Stimulated activated effector memory CD8-positive, alpha-beta T cell treated with anti-CD3 and anti-CD28 coated beads, Interleukin-12 subunit alpha, Interleukin-12 subunit beta, amount 100 ng/mL, for 72 hours (primary cell): Measurements from ENCODE around the gene TMEM95.

Experiments
- ATAC-seq: fragments of 150-1000 bp; cut with Tn5 transposase; 2 replicates; pipeline ENCODE4 v1.10.0; 2021
- DNase-seq, 2 donors: peaks; one replicate each; pipeline ENCODE4 v3.0.0; 2021 to 2022; ENCODE audit warnings: low spot score in 2 of 2
- H3K27ac Mint-ChIP-seq: one replicate; pipeline ENCODE4 v1.8.0; 2022; ENCODE audit warnings: mild to moderate bottlenecking, mixed read lengths
- H3K36me3 Mint-ChIP-seq: one replicate; pipeline ENCODE4 v1.8.0; 2022; ENCODE audit warnings: mild to moderate bottlenecking, mixed read lengths
- H3K4me1 Mint-ChIP-seq: one replicate; pipeline ENCODE4 v1.8.0; 2022; ENCODE audit warnings: mixed read lengths
- H3K4me3 Mint-ChIP-seq: one replicate; pipeline ENCODE4 v1.8.0; 2022; ENCODE audit warnings: mild to moderate bottlenecking, mixed read lengths
- H3K9me3 Mint-ChIP-seq: one replicate; pipeline ENCODE4 v1.8.0; 2022; ENCODE audit warnings: mixed read lengths

The TMEM95 gene

DNA sequence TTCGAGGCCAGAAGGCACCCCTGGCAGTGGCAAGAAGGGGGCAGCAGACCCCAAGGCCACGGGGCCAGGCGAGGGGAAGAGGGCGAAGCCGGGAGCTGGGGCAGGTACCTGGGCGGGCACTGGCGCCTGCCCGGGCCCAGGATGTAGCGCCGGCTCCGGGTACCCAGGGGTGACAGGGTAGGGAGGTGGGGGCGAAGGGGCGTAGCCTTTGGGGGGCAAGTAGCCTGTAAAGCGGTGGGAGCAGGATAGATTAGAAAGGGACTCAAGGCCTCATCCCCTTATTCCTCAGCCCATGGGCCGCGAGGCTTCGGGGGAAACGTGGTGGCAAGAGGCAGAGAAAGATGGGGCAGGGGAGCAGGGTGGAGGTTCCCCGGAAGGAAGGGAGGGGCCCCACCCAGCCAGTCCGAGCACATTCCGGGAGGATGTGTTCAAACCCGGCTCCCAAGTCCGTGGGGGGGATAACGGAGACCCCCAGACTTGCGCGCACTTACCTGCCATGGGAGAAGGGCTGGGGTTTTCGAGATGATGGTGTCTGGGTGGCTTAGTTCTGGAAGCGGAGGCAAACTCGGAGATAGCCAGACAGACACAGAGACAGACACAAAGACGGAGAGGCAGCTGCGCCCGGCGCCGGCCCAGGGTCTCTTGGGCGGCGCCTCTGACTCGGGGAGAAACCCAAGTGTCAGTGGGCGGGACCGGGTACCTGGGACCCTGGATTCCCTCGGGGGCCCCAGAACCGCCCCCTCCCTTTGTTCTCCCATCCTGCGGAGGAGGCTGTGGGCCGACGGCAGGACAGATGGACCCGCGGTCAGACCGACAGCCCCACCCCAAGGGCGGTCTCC lies 38.9 kb downstream of the TMEM95 start:
- ATAC-seq (peak; percentile 61), DNase-seq (peak in 1 of 2 donors; percentile 71)
- Mint-ChIP-seq H3K4me1 (peaks cover 30% of the 10 kb centered on the region), H3K9me3 (no peaks in the 10 kb centered on the region), H3K4me3 (peak overlapping the region; percentile 92), H3K27ac (peak overlapping the region; percentile 93), H3K36me3 (peaks cover 23% of the 10 kb centered on the region)

DNA sequence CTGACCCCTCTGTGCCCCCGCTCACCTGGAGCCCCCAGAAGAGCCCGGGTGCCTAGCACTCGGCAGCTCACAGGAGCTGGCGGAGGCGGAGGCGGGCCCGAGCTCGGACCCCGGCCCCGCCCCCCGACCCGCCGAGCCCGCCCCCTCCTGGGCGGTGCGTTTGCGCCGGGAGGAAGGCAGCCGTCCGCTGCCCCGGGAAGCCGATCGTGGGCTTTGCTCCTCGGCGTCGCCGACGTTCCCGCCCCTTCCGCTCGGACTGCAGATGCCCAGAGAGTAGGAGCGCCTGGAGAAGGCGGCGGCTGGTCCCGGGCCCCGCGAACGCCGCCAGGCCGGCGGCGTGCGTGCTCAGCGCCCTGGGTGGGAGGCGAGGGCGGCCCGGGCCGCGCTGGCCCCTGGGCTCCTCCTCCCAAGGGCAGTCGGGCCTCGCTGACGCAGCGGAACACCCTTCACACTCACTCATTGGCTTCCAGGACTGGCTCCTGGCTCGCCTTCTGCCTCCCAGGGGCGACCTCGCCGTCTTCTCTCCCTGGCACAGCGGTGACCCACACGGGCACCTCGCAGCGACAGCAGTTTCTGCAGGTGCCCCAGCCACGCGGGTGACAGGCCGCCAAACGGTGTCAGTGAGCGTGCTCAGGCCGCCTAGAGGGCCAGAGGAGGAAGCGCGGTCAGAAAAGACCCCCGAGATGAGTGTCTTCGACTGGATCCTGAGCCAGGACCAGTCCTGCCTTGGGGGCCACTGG lies 39.7 kb downstream of the TMEM95 start, which contains the start of gene PLSCR3:
TSS of gene PLSCR3 (minus strand) at position 74 of the 740 bp plus-strand sequence. CDS start 415 bp downstream, outside the sequence.
- H3K4me3 Mint-ChIP-seq: peak within 1 kb of the TSS; percentile 92
- peaks cover 23% of the 10 kb centered on the region for H3K36me3 Mint-ChIP-seq
- peak; percentile 84 to 92 for DNase-seq
- peaks cover 30% of the 10 kb centered on the region for H3K4me1 Mint-ChIP-seq
- H3K9me3 Mint-ChIP-seq: no peaks in the 10 kb centered on the region
- peak; percentile 91 for ATAC-seq
- peak within 1 kb of the TSS; percentile 93 for H3K27ac Mint-ChIP-seq

DNA sequence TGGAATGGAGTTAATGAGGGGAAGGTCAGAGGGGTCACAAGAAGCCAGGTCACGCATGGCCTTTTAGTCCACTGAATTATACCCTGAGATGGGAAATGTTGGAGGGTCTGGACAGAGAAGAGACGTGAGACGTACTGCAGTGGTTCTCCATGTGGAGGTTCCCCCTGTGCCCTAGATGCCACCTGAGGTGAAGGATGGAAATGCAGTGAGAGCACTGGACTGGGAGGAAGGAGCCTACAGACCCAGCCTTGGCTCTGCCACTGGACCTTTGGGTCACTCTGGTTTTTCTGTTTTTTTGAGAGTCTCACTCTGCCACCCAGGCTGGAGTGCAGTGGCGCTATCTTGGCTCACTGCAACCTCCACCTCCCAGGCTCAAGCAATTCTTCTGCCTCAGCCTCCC lies 41.2 kb downstream of the TMEM95 start:
- H3K9me3 Mint-ChIP-seq: no peaks in the 10 kb centered on the region
- H3K4me3 Mint-ChIP-seq: no peak overlapping the region
- DNase-seq: no peak
- H3K36me3 Mint-ChIP-seq: peaks cover 14% of the 10 kb centered on the region
- no peak overlapping the region for H3K27ac Mint-ChIP-seq
- no peak for ATAC-seq
- H3K4me1 Mint-ChIP-seq: peaks cover 18% of the 10 kb centered on the region

DNA sequence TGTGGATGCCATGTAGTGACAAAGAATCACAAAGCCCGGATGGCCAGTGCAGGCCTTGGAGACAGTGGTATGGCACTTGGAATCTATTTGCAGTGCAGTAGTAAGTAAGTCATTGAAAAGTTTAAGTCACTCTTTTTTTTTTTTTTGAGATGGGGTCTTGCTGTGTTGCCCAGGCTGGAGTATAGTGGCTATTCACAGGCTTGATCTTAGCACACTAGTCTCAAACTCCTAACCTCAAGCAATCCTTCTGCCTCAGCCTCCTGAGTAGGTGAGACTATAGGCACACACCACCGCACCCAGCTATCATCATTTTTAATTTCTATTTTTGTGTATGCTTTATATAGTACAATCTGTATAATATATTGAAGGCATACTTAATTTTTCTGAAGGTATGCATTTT lies 43.7 kb downstream of the TMEM95 start:
- peaks cover 20% of the 10 kb centered on the region for H3K4me1 Mint-ChIP-seq
- no peak overlapping the region for H3K27ac Mint-ChIP-seq
- no peaks in the 10 kb centered on the region for H3K9me3 Mint-ChIP-seq
- H3K36me3 Mint-ChIP-seq: no peaks in the 10 kb centered on the region
- DNase-seq: no peak
- no peak for ATAC-seq
- H3K4me3 Mint-ChIP-seq: no peak overlapping the region

DNA sequence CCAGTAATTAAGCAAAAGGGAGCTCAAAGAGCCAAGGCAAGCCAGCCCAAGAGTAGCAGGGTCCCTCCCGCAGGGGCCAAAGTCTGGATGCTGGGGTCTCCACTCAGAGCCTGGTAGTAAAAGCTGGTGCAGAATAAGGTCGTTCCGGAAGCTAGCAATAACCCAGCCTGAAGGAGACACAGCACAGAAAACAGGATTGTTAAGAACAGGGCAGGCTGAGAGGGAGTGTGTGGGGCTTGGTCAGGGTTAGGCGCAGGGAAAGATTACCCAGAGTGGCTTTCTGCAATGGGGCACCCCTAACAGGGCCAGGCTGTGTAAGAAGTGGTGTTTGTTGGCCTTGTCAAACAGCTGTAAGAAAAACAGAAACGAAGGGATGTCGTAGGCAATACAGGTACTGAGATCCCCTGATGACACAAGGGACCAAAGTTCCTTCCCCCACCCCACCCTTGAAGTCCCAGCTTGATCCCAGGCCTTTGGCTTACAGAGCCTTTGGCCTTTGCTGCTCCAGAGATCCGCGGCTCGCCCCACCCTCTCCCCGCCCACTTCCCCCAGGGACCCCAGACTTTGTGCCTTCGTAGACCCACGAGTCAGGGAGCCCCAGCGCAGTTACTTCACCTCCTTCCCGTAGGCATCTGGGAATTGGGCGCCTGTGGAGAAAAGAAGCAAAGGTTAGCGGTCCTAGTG lies 48.2 kb downstream of the TMEM95 start:
- peak overlapping the region; percentile 89 for H3K4me3 Mint-ChIP-seq
- ATAC-seq (no peak), DNase-seq (no peak)
- no peaks in the 10 kb centered on the region for H3K9me3 Mint-ChIP-seq
- H3K4me1 Mint-ChIP-seq: peaks cover 23% of the 10 kb centered on the region
- H3K36me3 Mint-ChIP-seq: no peaks in the 10 kb centered on the region
- H3K27ac Mint-ChIP-seq: peak overlapping the region; percentile 84

DNA sequence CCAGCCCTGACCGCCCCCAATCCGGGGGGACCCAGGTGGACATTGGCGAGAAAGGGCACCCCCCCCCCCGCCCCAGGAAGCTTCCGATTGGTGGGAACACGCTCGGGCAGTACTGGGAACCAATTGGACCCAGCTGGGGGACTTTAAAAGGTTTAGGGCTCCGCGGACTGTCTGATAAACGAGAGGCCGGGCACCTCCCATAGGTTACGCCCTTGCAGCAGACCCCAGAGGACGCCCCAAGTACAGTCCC lies 48.7 kb downstream of the TMEM95 start:
- peak; percentile 53 for ATAC-seq
- Mint-ChIP-seq H3K36me3 (no peaks in the 10 kb centered on the region), H3K4me3 (peak overlapping the region; percentile 89), H3K9me3 (no peaks in the 10 kb centered on the region), H3K27ac (peak overlapping the region; percentile 84), H3K4me1 (peaks cover 23% of the 10 kb centered on the region)
- DNase-seq: no peak

DNA sequence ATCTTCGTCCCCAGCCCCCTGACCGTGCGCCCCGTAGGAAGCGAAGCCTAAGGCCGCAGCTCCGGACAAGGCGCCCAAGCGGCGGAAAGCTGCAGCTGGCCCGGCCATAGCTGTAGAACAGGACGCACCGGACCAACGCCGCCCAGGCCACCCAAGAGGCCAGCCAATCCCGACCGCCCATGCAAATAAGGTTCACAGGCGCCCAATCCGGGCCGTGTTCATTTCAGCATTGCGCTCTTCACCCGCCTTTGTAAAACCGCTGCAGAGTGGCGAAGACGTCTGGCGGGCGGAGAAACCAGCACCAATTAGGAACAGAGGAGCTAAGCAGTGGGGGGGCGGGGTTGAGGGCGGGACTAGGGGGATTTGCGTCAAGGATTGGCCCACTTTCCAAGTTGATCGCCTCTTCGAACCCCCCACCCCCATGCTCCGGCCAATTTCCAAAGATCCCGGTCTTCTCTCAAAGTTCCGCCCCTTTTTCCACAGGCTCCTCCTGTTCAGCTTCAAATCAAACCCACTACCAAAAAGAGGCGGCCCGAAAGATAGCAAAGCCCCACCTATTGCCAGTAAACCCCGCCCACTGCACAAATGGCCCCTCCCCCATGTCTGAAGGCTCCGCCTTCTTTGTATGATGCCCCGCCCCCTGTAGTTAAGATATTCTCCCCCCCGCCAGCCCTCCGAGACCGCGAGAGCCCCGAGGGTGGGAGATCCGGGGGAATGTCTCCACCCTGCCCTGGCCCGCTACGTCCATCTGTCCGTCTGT lies 49.2 kb downstream of the TMEM95 start, which contains the start of gene TMEM256:
TSS of gene TMEM256 (minus strand) at position 121 of the 760 bp plus-strand sequence. CDS start at position 108, 13 bp downstream.
- no peaks in the 10 kb centered on the region for H3K36me3 Mint-ChIP-seq
- DNase-seq (peak; percentile 89 to 97), ATAC-seq (peak; percentile 95)
- H3K4me3 Mint-ChIP-seq: peak within 1 kb of the TSS; percentile 89
- no peaks in the 10 kb centered on the region for H3K9me3 Mint-ChIP-seq
- peaks cover 26% of the 10 kb centered on the region for H3K4me1 Mint-ChIP-seq
- H3K27ac Mint-ChIP-seq: peak within 1 kb of the TSS; percentile 84

DNA sequence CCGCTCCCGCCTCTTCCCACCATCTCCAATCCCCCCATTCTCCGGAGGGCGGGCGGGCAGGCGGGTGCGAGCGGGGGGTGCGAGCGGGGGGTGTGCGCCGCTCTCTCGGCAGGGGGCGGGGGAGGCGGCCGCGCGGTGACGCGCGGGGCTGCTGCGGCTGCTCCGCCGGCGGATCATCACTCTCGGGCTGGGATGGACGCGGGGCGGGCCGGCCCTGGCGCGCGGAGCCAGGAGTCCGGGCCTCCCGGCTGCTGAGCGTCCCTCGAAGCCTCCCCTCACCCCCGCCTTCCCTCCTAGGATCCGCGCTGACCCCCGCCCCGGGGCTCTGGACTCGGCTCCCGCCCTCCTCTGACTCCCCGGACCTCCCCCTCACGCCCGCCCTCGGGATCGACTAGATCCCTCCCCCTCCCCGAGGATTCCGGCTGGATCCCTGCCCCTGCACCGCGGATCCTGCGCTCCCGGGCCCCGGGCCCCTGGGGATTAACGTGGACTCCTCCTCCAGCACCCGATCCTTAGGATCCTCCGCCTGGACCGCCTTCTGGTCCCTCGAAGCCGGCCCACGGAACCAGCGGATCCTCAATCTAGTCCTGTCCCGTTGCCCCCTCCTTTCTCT lies 49.9 kb downstream of the TMEM95 start:
- peak overlapping the region; percentile 84 for H3K27ac Mint-ChIP-seq
- H3K4me1 Mint-ChIP-seq: peaks cover 28% of the 10 kb centered on the region
- ATAC-seq (peak; percentile 60), DNase-seq (no peak)
- peak overlapping the region; percentile 89 for H3K4me3 Mint-ChIP-seq
- H3K9me3 Mint-ChIP-seq: no peaks in the 10 kb centered on the region
- no peaks in the 10 kb centered on the region for H3K36me3 Mint-ChIP-seq

DNA sequence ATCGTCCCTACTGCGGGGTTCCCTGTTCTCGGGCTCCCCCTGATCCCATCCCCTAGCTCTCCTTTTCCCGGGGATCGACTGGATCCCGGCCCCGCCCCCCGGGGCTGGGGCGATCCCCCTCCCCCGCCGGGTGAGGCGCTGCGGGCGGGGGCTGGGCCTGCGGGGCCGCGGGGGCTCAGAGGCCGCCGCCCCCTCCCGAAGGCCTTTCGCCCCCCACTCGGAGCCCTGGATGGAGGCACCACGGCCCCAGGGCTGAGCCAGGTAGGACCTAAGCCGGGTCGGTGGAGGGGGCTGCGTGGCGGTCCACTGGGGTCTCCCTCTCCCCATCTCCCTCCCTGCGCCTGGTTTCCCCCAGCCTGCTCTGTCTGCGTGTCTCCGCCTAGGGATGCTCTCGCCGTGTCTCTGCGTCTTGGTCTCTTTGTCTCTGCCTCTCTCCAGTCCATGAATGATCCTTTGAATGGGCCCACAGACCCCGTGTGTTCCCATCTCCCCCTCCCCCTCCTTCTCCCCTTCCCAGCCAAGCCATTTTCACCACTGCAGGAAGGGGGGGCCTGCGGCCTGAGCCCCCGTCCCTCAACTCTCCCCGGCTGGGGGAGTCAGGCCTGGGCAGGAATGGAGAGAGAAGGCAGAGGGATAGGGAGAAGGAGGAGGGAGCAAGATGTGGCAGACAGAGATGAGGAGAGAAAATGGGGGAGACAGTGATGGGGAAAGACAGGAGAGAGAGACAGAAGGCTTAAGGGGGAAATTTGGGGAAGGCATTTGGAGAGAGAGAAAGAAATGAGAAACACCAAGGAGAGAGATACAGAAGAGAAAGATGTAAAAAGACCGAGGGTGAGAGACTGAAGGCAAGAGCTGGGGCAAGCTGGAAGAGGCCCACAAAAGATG lies 50.6 kb downstream of the TMEM95 start:
- Mint-ChIP-seq H3K27ac (peak overlapping the region; percentile 84), H3K4me1 (peaks cover 28% of the 10 kb centered on the region), H3K9me3 (no peaks in the 10 kb centered on the region), H3K36me3 (no peaks in the 10 kb centered on the region), H3K4me3 (peak overlapping the region; percentile 89)
- DNase-seq: no peak
- no peak for ATAC-seq

DNA sequence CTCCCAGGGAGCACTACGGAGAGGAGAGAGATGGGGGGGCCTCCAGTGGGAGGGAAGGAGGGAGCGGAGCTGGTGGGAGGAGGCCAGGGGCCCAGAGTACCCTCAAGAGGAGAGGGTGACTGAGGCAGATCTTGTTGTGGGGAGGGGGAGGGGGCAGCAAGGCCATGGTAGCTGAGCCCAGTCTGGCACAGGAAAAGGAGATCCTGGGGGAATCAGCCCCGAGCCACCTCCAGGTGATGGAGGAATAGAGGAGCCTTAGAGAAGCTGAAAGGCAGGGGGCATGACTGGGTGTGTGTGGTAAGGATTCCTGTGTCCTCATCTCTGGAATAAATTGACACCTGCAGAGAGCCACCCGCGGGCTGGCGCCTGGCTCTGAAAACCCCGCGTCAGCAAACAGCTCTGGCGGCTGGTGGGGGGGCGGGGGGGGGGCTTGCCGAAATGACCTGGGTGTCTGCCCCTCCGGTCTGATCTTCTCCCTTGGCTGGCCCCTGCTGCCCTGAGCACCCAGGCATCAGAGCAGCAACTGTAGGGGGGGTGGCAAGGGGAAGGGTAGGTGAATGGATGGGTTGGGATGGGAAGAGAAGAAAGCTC lies 51.4 kb downstream of the TMEM95 start:
- DNase-seq (no peak), ATAC-seq (no peak)
- Mint-ChIP-seq H3K4me1 (peaks cover 28% of the 10 kb centered on the region), H3K4me3 (peak overlapping the region; percentile 89), H3K27ac (peak overlapping the region; percentile 84), H3K9me3 (no peaks in the 10 kb centered on the region), H3K36me3 (no peaks in the 10 kb centered on the region)
